ACHN (cell line): ENCODE data around the gene RNFT2.
"Not testable (repeated sequence)": the region's sequence is repeated elsewhere in the genome, so short reads cannot be mapped to it uniquely, and the experiment has no call there.

Source experiments
- DNase-seq: peaks from one replicate; pipeline ENCODE4 v3.0.0-alpha.2; 2015
- in situ Hi-C: cut with HindIII; loops from 2 replicates; pipeline ENCODE4 v1.10.0; 2017; ENCODE audit warnings: low sequenced_read_pairs, low pct_ligation_motif_present, low pct_unique_long_range_greater_than_20kb

The RNFT2 gene

DNA sequence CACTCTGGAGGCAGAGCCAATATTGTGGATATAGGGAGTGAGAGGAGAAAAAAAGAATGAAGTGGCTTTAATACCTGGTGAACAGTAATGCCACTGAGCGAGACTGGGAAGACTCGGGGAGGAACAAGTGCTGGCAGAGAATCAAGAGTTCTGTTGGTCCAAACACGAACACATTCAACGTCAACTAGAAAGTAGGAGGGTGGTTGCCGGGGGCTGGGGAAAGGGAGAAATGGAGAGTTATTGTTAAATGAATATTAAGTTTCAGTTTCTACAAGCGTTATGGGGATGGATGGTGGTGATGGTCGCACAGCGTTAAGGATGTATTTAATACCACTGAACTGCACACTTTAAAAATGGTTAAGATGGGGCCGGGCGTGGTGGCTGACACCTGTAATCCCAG lies 3.0 kb upstream of the RNFT2 start:
- in situ Hi-C loops: no loop called here
- no peak for DNase-seq

DNA sequence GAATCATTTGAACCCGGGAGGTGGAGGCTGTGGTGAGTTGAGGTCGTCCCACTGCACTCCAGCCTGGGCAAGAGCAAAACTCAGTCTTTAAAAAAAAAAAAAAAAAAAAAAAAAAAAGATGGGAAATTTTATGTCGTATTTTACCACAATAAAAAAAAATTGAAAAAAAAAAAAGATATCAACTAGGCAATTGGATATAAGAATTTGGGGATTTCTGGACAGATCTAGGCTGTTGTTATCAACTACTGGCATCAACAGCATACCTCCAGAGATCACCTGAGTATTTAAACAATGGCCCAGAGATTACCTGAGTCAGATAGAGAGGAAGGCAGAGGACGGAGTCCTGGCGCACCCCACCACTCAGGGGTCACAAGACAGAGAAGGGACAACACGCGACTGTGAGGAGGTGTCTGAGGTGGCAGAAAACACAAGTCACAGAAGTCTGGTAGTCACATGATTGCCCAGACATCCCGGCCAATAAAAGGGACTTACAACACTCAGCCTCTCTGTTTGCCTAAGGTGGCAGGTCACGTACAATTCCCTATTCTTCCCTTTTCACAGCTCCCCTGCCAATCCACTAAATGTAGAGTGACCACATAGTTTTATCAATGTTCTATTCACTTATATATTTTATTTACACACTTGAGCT lies 2.0 kb upstream of the RNFT2 start:
- DNase-seq: no peak
- in situ Hi-C loops: no loop called here

DNA sequence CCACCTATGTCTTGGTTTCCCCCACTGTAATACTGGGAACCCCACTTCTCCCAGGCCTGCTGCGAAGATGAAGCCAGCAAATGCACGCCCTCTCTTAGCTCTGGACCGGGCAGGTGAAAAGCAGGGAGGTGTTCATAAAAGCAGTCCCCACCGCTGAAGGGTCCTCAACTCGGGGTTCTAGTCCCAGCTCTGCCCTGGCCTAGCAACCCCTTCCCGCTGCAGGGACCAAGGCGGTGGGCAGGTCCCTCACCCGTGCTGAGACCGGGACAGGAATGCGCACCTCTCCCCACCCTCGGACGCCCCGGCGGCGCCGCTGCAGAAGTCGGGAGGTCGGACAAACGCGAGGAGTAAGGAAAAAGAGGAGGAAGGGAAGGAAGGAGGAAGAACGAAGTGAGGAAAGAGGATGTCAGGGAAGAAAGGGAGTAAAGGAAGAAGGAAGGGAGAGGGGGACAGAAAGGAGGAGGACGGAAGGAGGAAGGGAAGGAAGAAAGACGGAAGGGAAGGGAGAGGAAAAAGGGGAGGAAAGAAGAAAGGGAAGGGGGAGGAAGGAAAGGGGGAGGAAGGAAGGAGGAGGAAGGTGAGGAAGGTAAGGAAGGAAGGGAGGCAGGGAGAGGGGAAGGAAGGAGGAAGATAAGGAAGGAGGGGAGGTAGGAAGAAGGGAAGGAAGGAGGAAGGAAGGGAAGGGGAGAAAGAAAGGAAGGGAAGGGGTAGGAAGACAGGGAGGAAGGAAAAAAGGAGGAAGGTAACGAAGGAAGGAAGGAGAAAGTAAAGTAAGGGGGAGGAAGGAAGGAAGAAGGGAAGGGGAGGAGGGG lies 947 bp upstream of the RNFT2 start:
- DNase-seq: peak; percentile 42
- in situ Hi-C loops: no loop called here

DNA sequence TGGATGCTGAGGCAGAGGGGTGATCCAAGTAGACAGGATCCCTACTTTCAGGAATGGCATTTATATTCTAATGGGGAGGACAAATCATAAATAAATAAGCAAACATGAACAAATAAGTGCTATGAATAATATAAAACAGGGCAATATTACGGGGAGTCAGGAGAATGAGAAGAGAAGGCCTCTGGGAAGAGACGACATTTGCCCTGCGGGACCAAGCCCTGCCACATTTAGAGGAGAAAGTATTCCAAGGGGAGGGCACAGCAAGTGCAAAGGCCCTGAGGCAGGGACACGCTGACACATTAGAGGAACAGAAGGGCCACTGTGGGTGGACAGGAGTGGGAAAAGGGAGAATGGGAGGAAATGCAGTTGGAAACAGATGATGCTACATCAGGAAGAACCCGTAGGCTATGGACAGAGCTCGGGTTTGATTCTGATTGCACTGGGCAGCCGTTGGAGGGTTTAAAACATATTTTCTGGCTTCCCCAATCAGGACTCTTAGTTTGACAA lies 1.3 kb downstream of the RNFT2 start:
- in situ Hi-C loops: no loop called here
- DNase-seq: no peak

DNA sequence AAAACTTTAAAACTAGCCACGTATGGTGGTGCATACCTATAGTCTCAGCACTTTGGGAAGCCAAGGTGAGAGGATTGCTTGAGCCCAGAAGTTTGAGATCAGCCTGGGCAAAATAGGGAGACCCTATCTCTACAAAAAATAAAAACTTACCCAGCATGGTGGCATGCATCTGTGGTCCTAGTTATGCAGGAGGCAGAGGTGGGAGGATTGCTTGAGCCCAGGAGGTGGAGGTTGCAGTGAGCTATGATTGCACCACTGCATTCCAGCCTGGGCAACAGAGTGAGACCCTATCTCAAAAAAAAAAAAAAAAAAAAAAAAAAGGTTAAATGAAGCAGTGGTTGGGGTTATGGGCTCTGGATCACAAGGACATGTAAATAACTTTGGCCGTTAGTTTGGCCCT lies 4.7 kb downstream of the RNFT2 start:
- DNase-seq, in situ Hi-C loops: not testable (repeated sequence)

GRCh38 chr12:116744766-116745165 lies 6.7 kb downstream of the RNFT2 start:
- in situ Hi-C loops: no loop called here
- DNase-seq: no peak

DNA sequence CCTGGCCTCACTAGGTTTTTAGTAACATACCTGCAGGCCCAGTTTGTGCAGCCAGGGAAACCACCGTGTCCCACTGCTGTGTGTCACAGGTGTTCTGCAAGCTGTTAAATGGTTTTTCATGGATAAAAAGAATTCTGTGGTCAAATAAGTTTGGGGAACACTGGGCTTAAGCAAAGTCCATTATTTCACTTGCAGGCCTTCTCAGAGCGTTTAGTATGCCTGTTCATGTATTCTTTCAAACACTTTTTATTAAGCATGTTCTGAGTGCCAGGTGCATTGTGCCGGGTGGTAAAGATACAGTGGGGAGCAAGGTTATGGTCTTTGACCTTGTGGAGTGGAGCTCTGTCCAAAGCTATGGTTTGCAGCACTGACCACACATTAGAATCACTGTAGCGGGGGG lies 7.4 kb downstream of the RNFT2 start:
- no peak for DNase-seq
- in situ Hi-C loops: no loop called here

GRCh38 chr12:116749884-116750283 lies 11.8 kb downstream of the RNFT2 start:
- in situ Hi-C loops: no loop called here
- DNase-seq: no peak

DNA sequence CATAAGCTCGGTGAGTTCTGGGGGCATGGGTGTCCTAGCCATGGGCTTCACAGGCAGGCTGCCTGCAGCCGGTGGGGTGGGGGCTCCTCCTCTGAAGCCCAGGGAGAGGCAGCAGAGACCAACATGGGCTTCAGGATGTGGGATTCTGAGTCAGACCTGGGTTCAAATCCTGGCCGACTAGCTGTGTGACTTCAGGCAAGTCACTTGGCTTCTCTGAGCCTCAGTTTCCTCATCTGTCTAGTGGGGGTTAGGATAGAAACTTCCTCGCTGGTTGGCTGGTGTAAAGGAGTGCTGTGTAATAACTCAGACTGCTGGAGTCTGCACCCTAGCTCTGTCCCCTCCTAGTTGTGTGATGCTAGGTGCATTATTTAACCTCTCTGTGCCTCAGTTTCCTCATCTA lies 12.2 kb downstream of the RNFT2 start:
- DNase-seq: no peak
- in situ Hi-C loops: no loop called here

- in situ Hi-C loops, DNase-seq: not testable (repeated sequence)
These were observed 16.0 kb downstream of the RNFT2 start for GRCh38 chr12:116754097-116754496.

DNA sequence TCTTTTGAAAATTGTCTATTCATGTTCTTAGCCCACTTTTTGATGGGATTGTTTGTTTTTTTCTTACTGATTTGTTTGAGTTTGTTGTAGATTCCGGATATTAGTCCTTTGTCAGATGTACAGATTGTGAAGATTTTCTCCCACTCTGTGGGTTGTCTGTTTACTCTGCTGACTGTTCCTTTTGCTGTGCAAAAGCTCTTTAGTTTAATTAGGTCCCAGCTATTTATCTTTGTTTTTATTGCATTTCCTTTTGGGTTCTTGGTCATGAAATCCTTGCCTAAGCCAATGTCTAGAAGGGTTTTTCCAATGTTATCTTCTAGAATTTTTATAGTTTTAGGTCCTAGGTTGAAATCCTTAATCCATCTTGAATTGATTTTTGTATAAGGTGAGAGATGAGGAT lies 16.7 kb downstream of the RNFT2 start:
- DNase-seq, in situ Hi-C loops: not testable (repeated sequence)

DNA sequence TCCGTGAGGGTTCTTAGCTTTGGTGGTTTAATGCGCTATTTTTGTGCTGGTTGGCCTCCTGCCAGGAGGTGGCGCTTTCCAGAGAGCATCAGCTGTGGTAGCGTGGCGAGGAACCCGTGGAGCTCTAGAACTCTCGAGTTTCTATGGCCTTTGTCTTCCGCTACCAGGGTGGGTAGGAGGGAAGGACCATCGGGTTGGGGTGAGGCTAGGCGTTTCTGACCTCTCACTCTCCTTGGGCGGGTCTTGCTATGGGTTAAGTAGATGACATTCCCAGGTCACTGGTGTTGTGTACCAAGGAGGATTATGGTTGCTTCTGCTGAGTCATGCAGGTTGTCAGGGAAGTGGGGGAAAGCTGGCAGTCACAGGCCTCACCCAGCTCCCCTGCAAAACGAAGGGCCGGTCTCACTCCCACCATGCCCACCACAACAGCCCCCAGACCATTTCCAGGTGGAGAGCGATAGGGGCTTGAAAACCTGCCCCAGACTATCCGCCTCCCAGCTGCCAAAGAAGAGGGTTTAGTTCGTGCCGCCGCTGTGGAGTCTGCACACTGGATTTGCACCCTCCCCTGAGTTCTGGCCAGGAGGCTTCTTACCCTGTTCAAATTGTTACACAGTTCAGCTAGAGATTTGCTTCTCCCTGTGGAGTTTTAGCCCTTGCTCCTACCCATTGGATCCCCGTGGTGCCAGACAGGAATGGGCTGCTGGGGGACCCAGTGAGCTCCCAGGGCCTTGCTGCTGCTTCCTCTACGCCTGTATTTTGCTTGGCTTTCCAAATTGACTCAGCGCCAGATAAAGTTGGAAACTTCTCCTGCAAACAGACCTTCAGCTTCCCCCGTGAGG lies 21.9 kb downstream of the RNFT2 start:
- in situ Hi-C loops: no loop called here
- DNase-seq: no peak

- in situ Hi-C loops: no loop called here
- no peak for DNase-seq
These were observed 22.5 kb downstream of the RNFT2 start for GRCh38 chr12:116760622-116761020.

DNA sequence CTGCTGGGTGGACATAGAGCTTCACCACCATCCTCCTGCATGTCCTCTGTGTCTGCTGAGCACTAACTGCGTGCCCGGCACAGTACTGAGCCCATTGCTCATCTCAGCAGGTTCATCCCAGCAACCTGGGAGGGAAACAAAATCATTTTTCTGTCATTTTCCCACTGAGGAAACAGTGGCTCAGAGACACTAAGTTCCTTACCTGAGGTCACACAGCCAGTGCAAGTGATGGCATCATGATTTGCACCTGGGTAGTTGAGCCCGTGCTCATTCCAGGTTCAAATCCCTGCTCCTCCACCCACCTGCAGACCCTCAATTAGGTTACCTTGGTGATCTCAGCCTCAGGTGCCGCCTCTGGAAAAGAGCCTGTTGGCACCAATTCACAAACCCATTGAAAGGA lies 23.4 kb downstream of the RNFT2 start:
- no peak for DNase-seq
- in situ Hi-C loops: no loop called here

GRCh38 chr12:116765271-116765670 lies 27.2 kb downstream of the RNFT2 start:
- DNase-seq: peak; percentile 64
- in situ Hi-C loops: no loop called here

GRCh38 chr12:116766285-116766684 lies 28.2 kb downstream of the RNFT2 start:
- in situ Hi-C loops: no loop called here
- DNase-seq: no peak

DNA sequence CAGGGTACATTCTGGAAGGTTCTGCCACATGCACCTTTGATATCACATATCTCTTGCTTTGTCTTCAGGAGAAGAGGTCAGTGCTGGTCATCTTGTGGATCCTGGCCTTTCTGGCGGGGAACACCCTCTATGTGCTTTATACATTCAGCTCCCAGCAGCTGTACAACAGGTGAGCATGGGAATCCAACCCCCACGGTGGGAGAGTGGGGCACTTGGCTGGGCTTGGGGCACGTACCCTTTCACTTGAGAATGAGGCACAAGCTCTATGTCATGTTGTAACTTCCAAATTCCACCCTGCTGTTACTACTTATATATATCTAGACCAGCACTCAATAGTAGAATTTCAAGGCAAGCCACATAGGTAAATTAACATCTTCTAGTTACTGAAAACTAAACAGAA lies 28.6 kb downstream of the RNFT2 start:
- in situ Hi-C loops: no loop called here

DNA sequence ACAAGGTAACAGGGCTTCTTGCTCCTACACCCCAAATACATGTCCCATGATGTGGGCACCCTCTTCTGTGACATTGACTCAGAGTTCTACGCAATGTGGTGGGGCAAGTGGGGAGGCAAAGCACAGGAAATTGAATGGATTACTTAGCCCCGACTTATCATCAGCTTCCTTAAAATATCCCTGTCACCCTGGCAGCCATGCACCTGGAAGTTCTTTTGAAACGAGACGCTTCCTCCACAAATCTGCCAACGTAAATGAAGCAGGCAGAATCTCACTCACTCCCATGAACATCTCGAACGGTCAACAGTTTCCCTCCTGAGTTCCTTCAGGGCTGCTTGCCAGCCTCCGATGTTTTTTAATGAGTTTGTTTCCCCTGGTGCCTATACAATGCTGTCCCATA lies 33.5 kb downstream of the RNFT2 start:
- in situ Hi-C loops: no loop called here

More for the DNA sequence above, 28.6 kb downstream of the RNFT2 start:
- DNase-seq: no peak

DNA sequence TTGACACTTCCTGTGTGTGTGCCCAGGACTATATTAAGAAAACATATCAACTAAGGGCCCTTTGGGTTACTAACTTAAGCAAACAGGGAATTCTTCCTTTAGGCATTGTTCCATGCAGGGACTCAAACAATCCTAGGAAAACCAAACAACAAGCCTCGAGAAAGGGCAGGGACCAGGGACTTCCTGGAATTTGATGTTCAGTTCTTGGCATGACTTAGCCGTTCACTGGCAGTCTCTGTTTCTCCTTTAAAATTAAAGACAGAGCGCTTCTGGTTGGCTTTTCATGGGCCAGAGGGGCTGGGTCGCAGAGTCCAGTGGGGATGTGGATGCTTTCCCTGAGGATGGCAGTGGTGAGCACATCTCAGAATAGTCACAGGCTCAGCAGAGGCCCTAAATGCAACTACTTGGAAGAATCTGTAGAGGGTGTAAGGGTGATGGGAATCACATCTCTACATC lies 35.2 kb downstream of the RNFT2 start:
- peak; percentile 48 for DNase-seq
- in situ Hi-C loops: no loop called here

More for the DNA sequence above, 33.5 kb downstream of the RNFT2 start:
- DNase-seq: peak; percentile 19
